ENCODE results near the gene FOXN1.
A peak's percentile ranks its signal among the peaks of the same experiment; 100 is the strongest.
"Not testable (repeated sequence)": the region's sequence is repeated elsewhere in the genome, so short reads cannot be mapped to it uniquely, and the experiment has no call there.

FOXN1 gene

DNA sequence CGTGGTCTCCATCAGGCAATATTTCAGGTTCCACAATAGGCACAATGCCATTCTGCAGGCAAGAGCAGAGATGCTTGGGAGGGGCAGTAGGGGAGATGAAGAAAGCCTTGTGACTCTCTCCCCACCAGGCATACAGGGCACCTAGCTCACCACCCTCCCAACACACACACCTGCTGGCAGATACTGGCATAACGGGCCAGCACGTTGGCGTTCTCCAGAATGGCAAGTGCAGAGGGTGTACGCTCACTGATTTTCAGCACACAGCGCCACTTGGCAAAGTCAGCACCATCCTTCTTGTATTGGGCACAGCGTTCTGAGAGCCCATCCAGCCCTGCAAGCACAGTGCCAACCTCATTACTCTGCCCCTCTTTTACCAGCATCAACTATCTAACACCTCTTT lies 68.4 kb downstream of the FOXN1 start:
- DNase-seq (ENCODE audit: low read depth): no peak

DNA sequence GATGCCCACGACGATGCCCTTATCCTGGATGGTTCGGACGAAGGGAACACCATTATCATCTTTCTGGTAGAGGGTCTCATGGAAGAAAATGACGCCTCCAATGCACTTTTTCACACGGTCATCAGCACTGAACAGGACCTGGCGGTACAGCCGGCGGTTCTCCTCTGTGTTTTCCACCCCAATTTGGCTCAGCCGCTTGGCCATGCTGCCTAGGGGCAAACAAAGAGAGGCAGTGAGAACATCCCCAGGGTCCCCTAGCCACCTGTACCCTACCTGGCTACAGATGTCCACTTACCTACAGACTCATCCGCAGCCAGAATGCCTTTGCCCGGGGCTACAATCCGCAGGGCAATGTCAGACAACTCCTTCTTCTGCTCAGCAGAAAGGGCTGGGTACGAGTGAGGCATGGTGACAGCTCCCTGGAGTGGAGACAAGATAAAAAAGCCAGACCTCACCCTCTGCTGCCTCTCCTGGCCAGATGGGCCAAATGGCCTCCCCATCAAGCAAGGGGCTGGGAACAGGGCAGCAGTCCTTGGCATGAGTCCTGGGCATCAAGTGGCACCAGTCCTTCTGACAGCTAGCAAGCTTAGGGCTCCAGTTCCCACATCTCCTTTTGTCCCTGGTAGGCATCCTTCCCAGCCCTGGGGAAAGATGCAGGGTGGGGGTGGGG lies 69.1 kb downstream of the FOXN1 start:
- no peak for DNase-seq (ENCODE audit: low read depth)

DNA sequence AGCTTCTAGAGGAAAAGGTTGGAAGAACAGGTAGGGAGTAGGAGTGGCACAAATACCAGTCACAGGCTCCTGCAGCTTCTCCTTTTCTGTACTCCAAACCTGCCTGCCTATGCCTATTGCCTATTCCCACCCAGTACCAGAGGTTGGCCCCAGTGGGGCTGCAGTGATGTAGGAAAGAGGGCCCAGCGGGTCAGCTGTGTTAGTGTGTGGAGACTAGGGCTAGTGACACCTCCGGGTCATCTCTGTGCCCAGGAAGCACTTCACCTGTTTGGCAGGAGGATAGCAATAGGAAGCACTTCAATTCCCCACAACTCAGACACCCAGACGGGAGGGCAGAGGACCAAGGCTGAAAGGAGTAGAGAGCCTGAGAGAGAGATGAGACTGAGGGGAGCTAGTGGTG lies 69.9 kb downstream of the FOXN1 start:
- DNase-seq (ENCODE audit: low read depth): not testable (repeated sequence)

DNA sequence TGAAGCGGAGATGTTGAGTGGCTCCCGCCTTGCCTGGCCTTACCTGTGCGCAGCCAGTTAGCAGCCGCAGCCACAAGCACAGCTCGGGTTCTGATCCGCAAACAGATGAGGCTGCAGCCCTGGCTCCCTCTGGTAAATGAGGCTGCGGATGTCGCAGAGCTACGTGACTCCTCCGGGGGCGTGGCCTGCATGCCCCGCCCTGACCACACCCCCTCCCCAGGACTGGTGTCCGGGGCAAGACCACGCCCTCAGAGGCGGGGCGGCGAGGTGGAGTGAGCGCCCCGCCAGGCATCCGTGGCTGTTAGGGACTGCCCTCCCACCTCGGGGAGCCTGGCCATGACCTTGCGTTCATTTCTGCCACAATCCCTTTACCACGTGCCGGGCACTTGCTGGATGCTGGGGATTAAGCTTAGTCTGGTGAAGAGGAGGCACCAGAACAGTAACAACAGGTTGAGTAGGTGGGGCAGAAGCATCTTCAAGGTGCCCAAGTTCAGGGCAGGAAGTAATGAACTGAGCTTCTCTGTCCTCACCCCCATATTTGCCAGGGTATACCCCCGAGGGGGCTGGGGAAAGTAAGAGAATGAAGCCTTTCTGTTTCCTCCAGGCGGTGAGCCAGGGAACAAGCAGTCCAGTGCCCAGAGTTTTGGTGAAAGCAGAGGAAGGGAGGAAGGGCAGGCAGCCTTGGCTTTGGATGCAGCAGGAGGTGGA lies 70.8 kb downstream of the FOXN1 start, which contains the start of gene ALDOC:
ALDOC (minus strand) TSS at position 138 of the 708 bp plus-strand sequence. CDS start 1,363 bp downstream, outside the sequence.
- DNase-seq (ENCODE audit: low read depth): peak; percentile 78

DNA sequence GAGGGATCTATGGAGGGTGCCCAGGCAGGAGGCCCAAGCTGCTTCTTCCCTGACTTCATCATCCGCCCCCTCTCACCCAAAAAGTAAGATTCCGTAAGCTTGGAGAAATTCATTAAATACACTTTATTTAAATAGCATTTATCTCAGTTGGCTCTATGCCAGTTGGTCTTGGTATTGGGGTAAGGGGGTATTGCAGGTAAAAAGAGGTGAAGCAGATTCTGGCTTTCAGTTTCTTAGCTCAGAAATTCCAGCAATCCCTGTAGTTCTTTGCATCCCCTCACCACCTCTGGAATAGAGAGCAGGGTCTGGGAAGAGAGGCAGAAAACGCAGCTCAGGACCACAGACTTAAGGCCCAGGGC lies 71.3 kb downstream of the FOXN1 start:
- DNase-seq (ENCODE audit: low read depth): no peak

DNA sequence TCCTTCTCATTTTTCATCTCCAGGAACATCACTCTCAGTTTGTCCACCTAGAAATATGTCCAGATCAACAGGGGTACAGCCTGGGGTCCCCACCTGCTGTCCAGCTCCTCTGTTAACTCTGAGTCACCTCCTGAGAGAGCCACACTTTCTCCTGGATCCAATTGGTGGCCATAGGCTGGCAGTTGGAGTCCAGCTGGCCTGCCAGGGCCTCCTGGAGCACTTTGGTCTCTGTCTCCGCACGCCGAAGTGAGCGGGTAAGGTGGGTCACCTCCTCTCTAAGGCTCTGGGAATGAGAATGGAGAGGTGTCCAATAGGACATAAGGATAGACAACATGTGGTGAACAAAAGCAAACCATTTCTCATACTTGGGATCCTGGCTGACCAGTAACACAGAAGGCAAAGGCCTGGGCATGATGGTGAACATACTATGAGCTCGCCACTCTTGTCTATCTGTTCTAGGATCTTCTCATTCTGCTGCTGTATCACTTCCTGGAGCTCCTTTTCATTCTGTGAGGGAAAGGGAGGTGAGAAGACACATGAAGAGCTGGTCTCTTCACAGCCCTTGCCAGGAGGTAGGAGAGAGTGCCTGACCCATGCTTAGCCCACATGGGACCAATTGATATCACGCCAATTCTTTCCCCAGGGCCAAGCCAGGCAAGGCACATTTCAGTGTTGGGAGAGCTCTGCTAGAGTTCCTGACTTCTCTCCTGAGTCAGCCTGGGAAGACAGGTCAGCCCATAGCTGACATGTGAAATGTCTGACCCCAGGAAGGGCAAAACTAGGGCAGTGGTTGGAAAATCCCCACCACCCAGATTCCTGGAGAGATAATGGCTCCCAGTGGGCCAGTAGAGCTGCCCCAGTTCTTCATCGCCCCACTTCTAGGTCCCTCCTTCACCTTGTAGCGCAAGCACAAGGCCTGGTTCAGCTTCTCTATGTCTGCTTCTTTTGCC lies 72.4 kb downstream of the FOXN1 start:
- no peak for DNase-seq (ENCODE audit: low read depth)

DNA sequence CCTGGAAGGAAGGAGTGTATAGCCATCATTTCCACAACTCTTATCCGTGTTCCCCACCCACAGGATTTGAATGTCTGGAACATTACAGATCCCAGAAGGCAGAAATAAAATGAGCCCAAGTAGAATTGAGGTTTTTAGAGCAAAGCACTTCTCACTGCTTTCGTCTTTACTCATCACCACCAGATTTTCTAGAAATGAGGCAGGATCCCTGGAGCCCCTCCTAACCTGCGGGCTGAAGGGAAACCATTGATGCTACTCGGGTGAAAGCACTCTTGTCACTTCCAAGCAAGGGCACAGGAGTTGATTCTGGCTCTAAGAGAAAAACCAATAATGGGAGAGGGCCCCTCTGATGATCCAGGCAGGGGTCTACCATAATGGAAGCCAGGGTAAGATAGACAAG lies 73.4 kb downstream of the FOXN1 start:
- no peak for DNase-seq (ENCODE audit: low read depth)

DNA sequence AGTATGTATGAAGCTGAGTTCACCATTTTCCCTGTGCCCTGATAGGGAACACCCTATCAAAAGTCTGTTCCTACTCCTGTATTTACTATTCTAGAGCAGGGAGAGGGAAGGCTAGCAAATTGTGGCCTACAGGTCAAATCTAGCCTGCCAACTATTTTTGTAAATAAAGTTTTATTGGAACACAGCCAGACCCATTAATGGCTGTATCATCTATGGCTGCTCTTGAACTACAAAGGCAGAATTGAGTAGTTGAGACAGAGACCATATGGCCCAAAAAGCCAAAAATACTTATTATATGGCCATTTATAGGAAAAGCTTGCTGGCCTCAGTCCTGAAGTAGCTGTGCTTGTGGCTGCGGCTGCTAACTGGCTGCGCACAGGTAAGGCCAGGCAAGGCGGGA lies 74.8 kb downstream of the FOXN1 start:
- no peak for DNase-seq (ENCODE audit: low read depth)

DNA sequence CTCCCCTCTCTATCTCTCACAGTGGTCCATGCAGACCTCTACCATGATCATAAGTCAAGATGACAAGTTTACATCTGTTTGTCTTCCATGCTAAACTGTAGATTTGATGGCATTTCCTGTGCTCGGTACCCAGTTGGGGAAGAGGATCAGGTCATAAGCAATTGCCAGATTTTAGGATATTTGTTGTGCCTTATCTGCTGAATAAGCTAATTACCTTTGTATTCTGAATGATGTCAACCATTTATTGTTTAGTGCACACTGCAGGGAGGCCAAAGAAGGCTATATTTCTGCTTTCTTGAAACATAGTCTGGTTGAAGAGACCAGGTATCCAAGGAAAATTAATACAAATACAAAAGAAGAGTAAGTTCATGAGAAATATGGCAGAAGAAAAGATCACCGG lies 76.4 kb downstream of the FOXN1 start:
- no peak for DNase-seq (ENCODE audit: low read depth)

DNA sequence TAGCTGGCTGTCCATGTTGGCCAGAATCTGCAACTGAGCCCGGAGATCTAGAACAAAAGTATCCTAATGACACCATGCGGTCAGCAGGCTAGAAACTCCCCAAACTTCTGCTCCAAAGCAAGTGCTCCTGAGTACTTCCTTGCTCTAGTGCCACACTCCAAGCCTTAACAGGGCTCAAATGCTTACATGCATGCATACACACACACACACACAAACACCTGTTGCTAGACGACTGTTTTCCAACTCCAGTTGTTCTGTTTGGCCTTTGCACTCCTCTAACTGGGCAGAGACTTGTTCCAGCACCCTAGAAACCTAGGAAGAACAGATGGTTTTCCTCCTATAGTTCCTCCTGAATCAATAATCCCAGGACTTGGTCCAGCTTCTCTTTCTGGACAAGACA lies 78.3 kb downstream of the FOXN1 start:
- no peak for DNase-seq (ENCODE audit: low read depth)

DNA sequence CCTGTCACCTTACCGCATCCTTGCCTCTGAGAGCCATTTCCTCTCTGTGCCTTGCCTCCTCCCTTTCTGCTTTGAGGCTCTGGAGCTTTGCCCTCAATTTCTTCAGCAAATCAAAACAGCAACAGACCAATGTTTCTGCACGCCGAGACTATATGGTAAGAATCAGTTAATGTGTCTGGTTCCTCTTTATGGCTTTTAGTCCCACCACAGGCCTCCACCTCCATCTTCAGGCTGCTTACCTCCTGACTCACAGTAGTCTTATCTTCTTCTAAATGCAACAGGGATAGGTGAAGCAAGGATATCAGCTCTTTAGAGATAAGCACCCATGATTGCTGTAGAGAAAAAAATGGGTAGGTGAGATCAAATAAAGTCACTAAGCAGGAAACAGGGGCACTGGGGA lies 79.7 kb downstream of the FOXN1 start:
- DNase-seq (ENCODE audit: low read depth): no peak

All from GM04504 (cell line).